Measurements from ENCODE around the gene PACC1.

The PACC1 gene

DNA sequence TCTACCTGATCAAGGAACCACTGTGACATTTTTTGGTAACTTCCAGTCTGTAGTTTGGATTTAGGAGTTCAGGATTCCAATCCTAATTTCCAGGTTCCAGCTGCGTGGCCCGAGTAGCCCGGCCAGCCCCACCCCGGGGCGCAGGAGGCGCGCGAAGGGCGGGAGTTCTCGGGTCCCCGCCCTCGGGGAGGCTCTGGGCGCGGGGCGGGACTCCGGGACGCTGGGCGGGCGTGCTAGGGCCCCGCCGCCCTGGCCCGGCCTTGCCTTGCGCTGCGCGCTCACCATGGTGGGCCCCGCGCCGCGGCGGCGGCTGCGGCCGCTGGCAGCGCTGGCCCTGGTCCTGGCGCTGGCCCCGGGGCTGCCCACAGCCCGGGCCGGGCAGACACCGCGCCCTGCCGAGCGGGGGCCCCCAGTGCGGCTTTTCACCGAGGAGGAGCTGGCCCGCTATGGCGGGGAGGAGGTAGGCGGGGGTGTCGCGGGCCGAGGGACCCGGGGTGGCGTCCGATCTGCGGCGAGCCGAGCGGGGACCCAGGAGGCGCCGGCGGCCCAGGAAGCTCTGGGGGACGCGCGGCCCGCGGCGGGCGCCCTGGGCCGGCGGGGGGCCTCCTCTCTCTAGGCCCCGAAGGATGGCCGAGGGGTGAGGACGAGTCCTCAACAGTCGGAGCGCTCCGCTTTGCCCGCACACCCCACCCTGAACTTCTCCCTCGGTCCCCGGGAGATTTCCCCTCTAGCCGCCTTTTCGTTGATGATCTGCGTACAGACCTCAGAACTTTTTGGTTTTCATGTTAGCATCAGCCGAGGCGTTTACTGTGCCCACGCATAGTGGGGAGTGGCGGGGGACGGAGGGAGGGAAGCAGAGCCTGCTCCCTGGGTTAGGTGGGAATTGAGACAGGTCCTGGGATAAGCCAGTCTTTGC is 18.2 kb upstream of the PACC1 start, which contains the start of gene NENF:
NENF (plus strand) TSS at position 260 of the 916 bp plus-strand sequence; CDS start at position 284, 24 bp downstream.
- DNase-seq (ENCODE audit: low spot score in 2 of 2): peak; percentile 53 to 62
- Mint-ChIP-seq H3K36me3 (ENCODE audit: insufficient read depth) (peaks cover 3% of the 10 kb centered on the region), H3K4me1 (peaks cover 31% of the 10 kb centered on the region), H3K4me3 (peak within 1 kb of the TSS; percentile 76), H3K27ac (ENCODE audit: low read depth) (no peak within 1 kb of the TSS), H3K27me3 (no peaks in the 10 kb centered on the region), H3K9me3 (no peaks in the 10 kb centered on the region)
- ATAC-seq (replicated peaks; ENCODE audit: extremely low read depth, poor library complexity, severe bottlenecking): peak; percentile 97

DNA sequence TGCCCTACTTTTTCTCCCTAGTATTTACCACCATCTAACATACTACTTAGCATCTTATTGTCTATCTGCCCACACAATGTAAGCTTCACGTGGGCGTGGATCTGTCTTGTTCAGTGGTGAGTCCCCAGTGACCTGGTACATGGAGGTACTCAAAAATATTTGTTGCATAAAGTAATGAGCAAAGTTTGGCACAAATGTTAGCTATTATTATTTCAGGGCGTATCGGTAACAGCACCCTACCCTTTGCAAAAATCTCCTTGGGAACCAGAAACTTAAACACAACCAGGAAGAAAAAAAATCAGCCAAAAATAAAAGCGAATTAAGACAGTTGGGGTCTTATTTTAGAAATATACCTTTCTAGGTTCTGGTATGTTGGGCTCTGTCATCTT is 17.6 kb upstream of the PACC1 start:
- Mint-ChIP-seq H3K27me3 (no peaks in the 10 kb centered on the region), H3K9me3 (no peaks in the 10 kb centered on the region), H3K36me3 (ENCODE audit: insufficient read depth) (peaks cover 3% of the 10 kb centered on the region), H3K4me1 (peaks cover 24% of the 10 kb centered on the region), H3K27ac (ENCODE audit: low read depth) (no peak overlapping the region), H3K4me3 (peak overlapping the region; percentile 62)
- DNase-seq (ENCODE audit: low spot score in 2 of 2) (no peak), ATAC-seq (replicated peaks; ENCODE audit: extremely low read depth, poor library complexity, severe bottlenecking) (no peak)

DNA sequence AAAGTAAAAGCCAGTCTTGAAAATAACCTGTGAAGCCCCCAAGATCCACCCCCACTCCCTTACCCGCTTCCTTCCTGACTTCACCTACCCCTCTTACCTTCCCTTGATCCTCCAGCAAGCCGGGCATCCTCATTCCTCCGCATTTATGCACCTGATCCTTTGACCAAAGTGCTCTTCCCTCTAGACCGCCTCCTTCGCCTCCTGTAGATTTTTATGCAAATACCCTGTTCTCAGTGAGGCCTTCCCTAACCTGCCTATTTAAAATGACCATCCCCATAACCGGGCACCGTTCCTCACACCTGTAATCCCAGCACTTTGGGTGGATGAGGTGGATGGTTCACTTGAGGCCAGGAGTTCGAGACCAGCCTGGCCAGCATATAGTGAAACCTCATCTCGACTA is 17.0 kb upstream of the PACC1 start:
- H3K4me1 Mint-ChIP-seq: peaks cover 22% of the 10 kb centered on the region
- H3K27ac Mint-ChIP-seq (ENCODE audit: low read depth): no peak overlapping the region
- H3K27me3 Mint-ChIP-seq: no peaks in the 10 kb centered on the region
- ATAC-seq (replicated peaks; ENCODE audit: extremely low read depth, poor library complexity, severe bottlenecking) (no peak), DNase-seq (ENCODE audit: low spot score in 2 of 2) (no peak)
- H3K9me3 Mint-ChIP-seq: no peaks in the 10 kb centered on the region
- no peak overlapping the region for H3K4me3 Mint-ChIP-seq
- H3K36me3 Mint-ChIP-seq (ENCODE audit: insufficient read depth): peaks cover 3% of the 10 kb centered on the region

DNA sequence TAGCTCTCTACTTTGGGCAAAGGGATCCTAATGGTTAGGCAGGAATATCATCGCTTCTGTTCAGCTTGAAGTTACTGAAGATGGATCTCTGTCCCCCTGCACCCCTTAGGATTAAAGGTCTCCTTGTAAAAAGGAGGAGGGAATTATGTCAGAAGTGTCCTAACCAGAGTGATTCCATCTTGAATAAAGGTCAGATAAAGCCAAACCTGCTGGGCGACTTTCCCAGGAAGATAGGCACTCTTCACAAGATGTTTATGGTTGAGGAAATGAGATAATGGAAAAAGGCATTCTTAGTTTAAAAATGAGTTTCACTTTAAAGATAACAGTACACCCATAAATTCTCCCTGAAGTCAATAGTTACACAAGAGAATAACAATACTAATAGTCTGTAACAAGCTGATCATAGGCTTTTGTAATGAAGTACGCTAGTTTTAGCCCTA is 16.3 kb upstream of the PACC1 start:
- H3K9me3 Mint-ChIP-seq: no peaks in the 10 kb centered on the region
- peaks cover 22% of the 10 kb centered on the region for H3K4me1 Mint-ChIP-seq
- peaks cover 3% of the 10 kb centered on the region for H3K36me3 Mint-ChIP-seq (ENCODE audit: insufficient read depth)

DNA sequence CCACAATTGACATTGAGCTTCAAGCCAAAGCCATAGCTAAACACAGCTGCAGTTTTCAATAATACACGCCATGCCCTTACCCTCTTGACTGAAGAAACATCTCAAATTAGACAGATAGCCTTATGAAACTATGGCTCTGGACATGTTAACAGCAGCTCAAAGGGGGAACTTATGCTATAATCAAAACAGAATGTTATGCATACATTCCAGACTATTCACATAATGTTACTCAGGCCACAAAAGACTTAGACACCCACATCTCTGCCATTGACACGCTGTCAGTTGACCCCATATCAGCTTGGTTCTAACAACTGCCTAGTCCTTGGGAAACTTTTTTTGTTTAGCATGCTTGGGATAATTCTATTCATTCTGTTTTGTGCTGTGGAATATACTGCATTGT is 15.7 kb upstream of the PACC1 start:
- no peak overlapping the region for H3K4me3 Mint-ChIP-seq

More for the DNA sequence above, 16.3 kb upstream of the PACC1 start:
- H3K4me3 Mint-ChIP-seq: no peak overlapping the region
- no peaks in the 10 kb centered on the region for H3K27me3 Mint-ChIP-seq
- H3K27ac Mint-ChIP-seq (ENCODE audit: low read depth): no peak overlapping the region
- DNase-seq (ENCODE audit: low spot score in 2 of 2) (no peak), ATAC-seq (replicated peaks; ENCODE audit: extremely low read depth, poor library complexity, severe bottlenecking) (no peak)

DNA sequence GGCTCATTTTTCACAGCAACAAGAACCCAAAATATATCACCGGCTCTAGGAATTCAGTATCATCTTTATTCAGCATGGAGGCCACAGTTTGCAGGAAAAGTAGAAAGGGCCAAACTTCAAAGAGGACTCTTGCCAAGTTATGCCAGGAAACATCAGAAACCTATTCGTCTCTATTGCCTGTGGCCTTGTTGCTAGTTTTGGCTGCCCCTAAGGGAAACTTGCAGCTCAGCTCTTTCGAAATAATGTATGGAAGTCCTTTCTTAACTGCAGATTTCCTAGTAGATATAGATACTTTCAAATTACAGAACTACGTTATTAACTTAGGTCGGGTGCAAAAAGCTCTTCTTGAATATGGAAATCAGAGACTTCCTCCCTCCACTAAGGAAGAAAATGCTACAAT is 13.8 kb upstream of the PACC1 start:
- H3K36me3 Mint-ChIP-seq (ENCODE audit: insufficient read depth): no peaks in the 10 kb centered on the region
- no peak overlapping the region for H3K4me3 Mint-ChIP-seq
- H3K27ac Mint-ChIP-seq (ENCODE audit: low read depth): no peak overlapping the region
- DNase-seq (ENCODE audit: low spot score in 2 of 2) (no peak), ATAC-seq (replicated peaks; ENCODE audit: extremely low read depth, poor library complexity, severe bottlenecking) (no peak)
- no peaks in the 10 kb centered on the region for H3K9me3 Mint-ChIP-seq
- H3K4me1 Mint-ChIP-seq: peaks cover 9% of the 10 kb centered on the region
- H3K27me3 Mint-ChIP-seq: peaks cover 14% of the 10 kb centered on the region

More for the DNA sequence above, 15.7 kb upstream of the PACC1 start:
- DNase-seq (ENCODE audit: low spot score in 2 of 2): no peak
- H3K4me1 Mint-ChIP-seq: peaks cover 22% of the 10 kb centered on the region
- H3K36me3 Mint-ChIP-seq (ENCODE audit: insufficient read depth): peaks cover 3% of the 10 kb centered on the region
- no peak for ATAC-seq (replicated peaks; ENCODE audit: extremely low read depth, poor library complexity, severe bottlenecking)
- no peak overlapping the region for H3K27ac Mint-ChIP-seq (ENCODE audit: low read depth)
- H3K27me3 Mint-ChIP-seq: no peaks in the 10 kb centered on the region
- H3K9me3 Mint-ChIP-seq: no peaks in the 10 kb centered on the region

DNA sequence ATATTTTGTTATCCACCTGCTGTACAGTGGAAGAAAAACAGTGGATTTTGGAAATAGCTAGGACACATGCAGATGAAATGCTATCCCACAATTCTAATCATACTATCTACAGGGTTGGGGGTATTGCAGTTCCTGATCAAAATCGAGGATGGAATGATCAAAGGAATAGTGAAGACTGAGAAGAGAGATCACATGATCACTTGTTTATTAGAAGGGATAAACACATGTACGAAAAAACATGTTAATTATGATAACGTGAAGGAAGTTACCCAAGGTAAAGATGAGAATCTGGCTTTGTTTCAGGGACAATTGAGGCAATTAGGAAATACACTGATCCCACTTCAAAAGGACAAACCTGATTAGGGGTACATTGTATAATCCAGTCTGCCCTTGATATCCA is 9.2 kb upstream of the PACC1 start:
- peaks cover 16% of the 10 kb centered on the region for H3K27me3 Mint-ChIP-seq
- ATAC-seq (replicated peaks; ENCODE audit: extremely low read depth, poor library complexity, severe bottlenecking): no peak
- DNase-seq (ENCODE audit: low spot score in 2 of 2): no peak
- no peaks in the 10 kb centered on the region for H3K4me1 Mint-ChIP-seq
- no peaks in the 10 kb centered on the region for H3K9me3 Mint-ChIP-seq
- H3K36me3 Mint-ChIP-seq (ENCODE audit: insufficient read depth): no peaks in the 10 kb centered on the region
- no peak overlapping the region for H3K27ac Mint-ChIP-seq (ENCODE audit: low read depth)
- no peak overlapping the region for H3K4me3 Mint-ChIP-seq

DNA sequence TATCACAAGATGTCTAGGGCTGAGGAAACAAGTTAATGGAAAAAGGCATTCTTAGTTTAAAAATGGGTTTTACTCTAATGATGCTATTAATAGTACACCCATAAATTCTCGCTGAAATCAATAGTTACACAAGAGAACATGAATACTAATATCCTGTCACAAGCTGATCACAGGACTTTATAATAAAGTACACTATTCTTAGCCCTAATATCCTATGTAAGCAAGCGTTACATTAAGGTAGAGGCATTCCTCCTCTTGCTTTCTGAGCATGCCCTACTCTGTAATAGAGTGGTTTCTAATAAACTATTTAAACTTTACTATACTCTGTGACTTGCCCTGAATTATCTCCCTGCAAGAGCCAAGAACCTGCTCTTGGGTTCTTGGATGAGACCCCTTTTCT is 6.5 kb upstream of the PACC1 start:
- ATAC-seq (replicated peaks; ENCODE audit: extremely low read depth, poor library complexity, severe bottlenecking) (no peak), DNase-seq (ENCODE audit: low spot score in 2 of 2) (no peak)
- Mint-ChIP-seq H3K4me1 (no peaks in the 10 kb centered on the region), H3K27ac (ENCODE audit: low read depth) (no peak overlapping the region), H3K9me3 (no peaks in the 10 kb centered on the region), H3K27me3 (peaks cover 16% of the 10 kb centered on the region), H3K4me3 (no peak overlapping the region), H3K36me3 (ENCODE audit: insufficient read depth) (peaks cover 3% of the 10 kb centered on the region)

DNA sequence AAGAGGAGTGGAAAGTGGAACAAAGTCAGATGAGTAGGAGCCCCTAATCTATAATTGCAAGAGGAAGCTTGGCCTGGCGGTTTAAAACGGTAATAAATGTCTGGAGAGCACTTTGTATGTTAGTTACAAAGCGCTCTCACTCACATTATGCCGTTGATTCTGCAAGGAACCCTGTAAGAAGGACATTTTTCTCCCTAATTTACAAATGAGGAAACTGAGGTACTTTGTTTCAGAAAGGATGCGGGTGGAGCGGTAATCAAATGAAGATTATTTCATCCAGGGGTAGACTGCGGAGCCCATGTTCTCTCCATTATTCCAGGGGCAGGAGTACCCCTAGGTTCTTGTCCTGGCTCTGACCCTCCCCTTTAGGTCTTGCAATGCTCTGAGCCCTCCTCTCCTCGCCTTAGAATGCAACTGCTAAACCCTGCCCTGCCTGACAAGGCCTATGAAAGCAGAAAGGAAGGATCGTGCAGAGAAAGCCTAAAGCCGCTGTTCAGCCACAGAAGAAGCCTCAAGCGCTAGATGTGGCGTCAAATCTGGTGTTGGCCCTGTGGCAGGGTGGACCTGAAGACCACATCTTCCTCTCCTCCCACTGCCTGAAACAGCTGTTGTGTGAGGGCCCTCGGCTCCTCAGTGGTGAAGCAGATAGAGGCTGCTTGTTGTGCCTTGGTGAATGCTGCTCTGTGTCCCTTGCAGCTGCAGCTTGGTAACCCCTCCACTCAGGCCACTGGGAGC is 588 bp upstream of the PACC1 start:
- H3K4me3 Mint-ChIP-seq: peak overlapping the region; percentile 99
- peaks cover 24% of the 10 kb centered on the region for H3K4me1 Mint-ChIP-seq
- no peaks in the 10 kb centered on the region for H3K9me3 Mint-ChIP-seq
- no peak for ATAC-seq (replicated peaks; ENCODE audit: extremely low read depth, poor library complexity, severe bottlenecking)
- DNase-seq (ENCODE audit: low spot score in 2 of 2): no peak
- peak overlapping the region; percentile 63 for H3K27ac Mint-ChIP-seq (ENCODE audit: low read depth)
- H3K36me3 Mint-ChIP-seq (ENCODE audit: insufficient read depth): peaks cover 7% of the 10 kb centered on the region
- no peaks in the 10 kb centered on the region for H3K27me3 Mint-ChIP-seq

DNA sequence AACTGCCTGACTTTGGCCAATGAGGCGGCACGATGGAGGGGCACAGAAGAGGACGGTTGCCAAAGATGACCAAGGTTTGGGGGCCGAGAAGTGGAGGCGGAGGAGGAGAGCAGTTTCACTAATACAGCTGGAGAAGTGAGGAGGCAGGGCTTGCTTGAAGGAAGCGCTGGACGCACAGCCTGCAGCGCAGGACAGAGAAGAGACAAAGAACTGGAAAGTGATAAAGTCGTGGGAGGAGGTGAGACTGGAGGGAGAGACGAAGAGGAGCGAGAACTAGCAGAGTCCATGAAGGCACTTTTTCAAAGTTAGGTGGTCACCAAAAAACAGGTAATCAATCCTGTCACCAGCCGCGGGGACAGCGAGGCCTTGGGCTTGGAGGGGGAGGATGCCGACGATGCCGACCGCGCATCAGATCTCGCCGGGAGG is 771 bp downstream of the PACC1 start:
- ATAC-seq (replicated peaks; ENCODE audit: extremely low read depth, poor library complexity, severe bottlenecking): no peak
- Mint-ChIP-seq H3K36me3 (ENCODE audit: insufficient read depth) (peaks cover 8% of the 10 kb centered on the region), H3K27me3 (no peaks in the 10 kb centered on the region), H3K4me3 (peak overlapping the region; percentile 99), H3K9me3 (no peaks in the 10 kb centered on the region), H3K27ac (ENCODE audit: low read depth) (peak overlapping the region; percentile 63), H3K4me1 (peaks cover 26% of the 10 kb centered on the region)
- no peak for DNase-seq (ENCODE audit: low spot score in 2 of 2)

DNA sequence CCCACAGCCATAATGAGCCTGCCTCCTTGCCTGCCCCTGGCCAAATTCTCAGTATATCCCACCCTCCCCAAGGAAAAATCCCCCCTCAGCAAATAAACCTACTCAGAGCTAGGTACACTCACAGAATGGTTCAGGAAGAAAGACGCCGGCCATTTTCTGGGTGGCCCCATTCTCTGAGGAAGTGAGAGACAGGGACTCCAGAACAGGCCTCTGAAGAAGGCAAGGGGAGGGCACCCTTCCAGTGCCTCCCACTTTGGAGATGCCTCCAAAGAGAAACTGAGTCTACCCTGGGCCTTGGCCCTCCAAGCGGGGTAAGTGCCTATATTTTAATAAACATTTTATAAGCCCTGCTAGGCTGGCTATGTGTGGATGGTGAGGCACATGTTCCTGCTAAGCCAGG is 2.3 kb downstream of the PACC1 start:
- no peaks in the 10 kb centered on the region for H3K27me3 Mint-ChIP-seq
- ATAC-seq (replicated peaks; ENCODE audit: extremely low read depth, poor library complexity, severe bottlenecking) (no peak), DNase-seq (ENCODE audit: low spot score in 2 of 2) (no peak)
- H3K4me1 Mint-ChIP-seq: peaks cover 26% of the 10 kb centered on the region
- H3K4me3 Mint-ChIP-seq: no peak overlapping the region
- no peak overlapping the region for H3K27ac Mint-ChIP-seq (ENCODE audit: low read depth)
- H3K9me3 Mint-ChIP-seq: no peaks in the 10 kb centered on the region
- peaks cover 11% of the 10 kb centered on the region for H3K36me3 Mint-ChIP-seq (ENCODE audit: insufficient read depth)

DNA sequence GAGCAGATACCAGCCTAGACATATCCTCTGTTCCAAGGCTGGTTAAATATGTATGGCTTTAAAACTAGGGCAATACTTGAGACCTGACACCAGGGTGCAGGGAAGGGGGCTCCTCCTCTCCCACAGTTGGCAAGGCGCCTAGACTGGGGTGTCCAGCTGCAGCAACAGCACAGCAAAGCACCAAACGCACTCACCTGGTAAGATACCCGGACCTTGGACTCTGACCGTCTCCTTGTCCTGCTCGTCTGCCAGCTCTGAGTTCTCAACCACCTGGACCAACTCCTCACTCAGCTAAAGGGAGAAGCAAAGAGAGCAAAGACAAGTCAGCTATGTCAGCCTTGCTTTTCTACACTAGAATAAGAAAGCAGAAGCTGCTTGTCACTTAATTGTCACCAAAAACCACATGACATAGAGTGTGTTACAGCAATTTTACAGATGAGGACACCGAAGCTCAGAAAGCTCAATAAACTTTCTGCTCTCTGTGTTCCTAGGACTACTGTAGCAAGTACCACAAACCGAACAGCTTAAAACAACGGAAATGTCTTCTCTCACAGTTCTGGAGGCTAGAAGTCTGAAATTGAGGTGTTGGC is 4.4 kb downstream of the PACC1 start:
- peaks cover 9% of the 10 kb centered on the region for H3K36me3 Mint-ChIP-seq (ENCODE audit: insufficient read depth)
- H3K9me3 Mint-ChIP-seq: no peaks in the 10 kb centered on the region
- peaks cover 26% of the 10 kb centered on the region for H3K4me1 Mint-ChIP-seq
- no peaks in the 10 kb centered on the region for H3K27me3 Mint-ChIP-seq
- H3K4me3 Mint-ChIP-seq: no peak overlapping the region
- DNase-seq (ENCODE audit: low spot score in 2 of 2): no peak
- no peak for ATAC-seq (replicated peaks; ENCODE audit: extremely low read depth, poor library complexity, severe bottlenecking)
- no peak overlapping the region for H3K27ac Mint-ChIP-seq (ENCODE audit: low read depth)
